Activated T-helper 9 cell treated with anti-CD3 and anti-CD28 coated beads, Interleukin-2, amount 50 U/mL, for 16 hours (primary cell): ENCODE data around the gene PRDM2.
"Not testable (repeated sequence)": the region's sequence is repeated elsewhere in the genome, so short reads cannot be mapped to it uniquely, and the experiment has no call there.

Experiments used
- DNase-seq: peaks from one replicate; pipeline ENCODE4 v3.0.0-alpha.2; 2020; ENCODE audit warnings: low read depth

The PRDM2 gene

DNA sequence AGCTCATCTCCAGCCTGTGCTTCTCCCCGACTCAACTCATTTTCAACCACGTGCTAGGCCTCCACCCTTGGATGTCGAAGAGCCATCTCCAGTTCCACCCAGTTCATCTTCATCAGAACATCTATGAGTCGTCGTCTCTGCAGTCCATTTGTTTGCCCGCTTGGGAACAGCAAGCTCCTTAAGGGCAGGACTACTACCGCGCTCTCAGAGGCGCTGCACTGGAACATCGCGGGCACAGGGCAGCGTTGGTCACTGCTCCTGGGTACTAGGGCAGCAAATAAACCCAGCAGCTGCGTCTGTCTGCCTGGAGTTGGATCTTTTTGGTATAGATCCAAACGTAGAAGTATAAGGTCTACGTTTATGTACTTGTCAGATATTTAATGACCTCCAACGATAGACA, 478 bp upstream of the PRDM2 start:
- DNase-seq: no peak

DNA sequence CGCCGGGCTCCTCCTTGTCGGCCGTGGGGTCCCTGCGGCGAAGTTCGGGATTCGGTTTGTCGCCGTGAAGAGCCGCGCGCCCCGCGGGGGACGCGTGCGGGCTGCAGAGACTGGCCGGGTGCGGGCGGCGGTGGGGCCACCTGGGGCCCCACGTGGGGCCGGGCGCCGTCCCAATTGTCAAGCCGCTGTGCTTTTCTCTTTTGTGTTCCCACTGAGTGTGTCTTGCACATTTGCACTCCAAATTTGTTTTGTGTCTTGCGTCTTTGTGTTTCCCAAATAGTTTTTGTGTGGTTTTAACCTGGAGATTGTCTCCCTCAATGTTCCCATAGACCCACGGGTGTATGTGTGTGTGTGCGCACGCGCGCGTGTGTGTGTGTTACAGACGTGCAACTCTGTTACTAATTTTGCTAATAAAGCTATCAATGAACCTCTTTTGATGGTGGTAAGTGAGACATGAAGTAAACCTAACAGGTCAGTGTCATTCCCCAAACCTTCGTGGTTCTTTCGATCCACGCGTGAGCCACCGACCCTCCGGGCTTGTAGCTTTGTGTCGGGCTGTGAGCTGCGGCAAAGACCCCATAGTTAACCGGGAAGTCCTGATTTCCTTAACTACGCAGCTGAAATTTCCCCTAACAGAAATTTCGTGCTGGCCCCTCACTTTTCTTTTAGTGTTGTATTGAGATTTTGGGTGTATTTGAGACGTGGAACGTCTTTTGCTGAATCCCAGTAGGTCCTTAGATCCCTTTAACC, 708 bp downstream of the PRDM2 start:
- peak; percentile 28 for DNase-seq

DNA sequence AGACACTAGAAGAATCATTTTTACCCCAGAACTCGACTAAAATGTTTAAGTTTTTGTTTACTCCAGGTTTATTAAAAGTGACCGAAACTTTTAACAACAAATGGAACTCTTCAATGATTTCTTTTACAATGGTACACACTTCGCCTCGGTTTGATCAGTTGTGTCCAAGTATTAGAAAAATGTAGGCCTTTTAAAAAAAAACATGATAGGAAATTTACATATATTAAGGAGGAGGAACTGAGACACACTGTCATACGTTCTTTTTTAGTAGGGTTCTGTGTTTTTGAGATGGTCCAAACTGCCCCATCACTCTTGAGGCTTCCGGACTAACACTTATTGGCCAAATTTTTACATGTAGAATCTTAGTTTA, 1.3 kb downstream of the PRDM2 start:
- DNase-seq: no peak

DNA sequence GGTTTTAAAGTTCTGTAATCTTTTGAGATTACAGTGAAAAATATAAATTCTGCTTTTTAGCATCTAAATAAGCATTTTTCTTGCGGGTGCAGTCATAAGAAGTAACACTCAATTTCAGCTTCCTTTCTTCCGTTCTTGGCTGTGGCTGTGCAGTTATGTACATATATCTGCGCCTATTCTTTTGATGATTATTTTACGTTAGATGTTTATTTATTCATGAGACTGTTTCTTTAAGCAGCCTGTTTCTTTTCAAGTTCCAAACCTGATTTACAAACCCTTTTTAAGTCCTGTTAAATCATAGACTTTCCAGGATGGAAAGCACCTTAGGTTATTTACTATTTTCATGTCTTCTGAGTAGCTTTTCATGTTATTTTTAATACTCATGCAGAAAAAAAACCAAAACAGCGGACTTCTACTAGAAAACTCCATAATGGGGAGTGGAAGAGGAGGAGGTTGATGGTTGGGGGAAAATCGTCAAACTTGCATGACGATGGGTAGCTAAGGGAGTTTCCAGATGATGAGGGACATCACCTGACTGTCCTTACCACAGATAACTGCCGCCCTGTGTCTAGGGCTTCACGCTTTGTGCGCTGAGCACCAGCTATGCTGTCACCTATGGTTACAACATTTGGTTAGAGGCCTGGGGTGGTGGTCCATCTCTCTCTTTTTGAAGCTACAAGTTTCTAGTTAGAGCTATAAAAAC, 2.6 kb downstream of the PRDM2 start:
- DNase-seq: peak; percentile 47

DNA sequence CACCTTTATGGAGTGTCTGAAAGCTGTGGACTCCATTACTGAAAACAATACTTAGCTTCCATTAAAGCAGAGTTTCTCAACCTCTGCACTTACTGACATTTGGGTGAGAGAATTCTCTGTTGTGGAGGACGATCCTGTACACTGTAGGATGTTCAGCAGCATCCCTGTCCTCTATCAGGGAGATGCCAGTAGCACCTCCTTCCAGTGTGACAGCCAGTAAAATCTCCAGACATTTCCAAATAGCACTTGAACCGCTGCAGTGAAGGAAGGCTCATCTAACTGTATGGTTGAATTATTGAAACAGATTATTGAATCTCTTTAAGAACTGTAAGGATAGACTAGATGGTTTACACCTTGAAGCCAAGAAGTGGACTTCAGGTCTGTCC, 3.1 kb downstream of the PRDM2 start:
- DNase-seq: no peak

DNA sequence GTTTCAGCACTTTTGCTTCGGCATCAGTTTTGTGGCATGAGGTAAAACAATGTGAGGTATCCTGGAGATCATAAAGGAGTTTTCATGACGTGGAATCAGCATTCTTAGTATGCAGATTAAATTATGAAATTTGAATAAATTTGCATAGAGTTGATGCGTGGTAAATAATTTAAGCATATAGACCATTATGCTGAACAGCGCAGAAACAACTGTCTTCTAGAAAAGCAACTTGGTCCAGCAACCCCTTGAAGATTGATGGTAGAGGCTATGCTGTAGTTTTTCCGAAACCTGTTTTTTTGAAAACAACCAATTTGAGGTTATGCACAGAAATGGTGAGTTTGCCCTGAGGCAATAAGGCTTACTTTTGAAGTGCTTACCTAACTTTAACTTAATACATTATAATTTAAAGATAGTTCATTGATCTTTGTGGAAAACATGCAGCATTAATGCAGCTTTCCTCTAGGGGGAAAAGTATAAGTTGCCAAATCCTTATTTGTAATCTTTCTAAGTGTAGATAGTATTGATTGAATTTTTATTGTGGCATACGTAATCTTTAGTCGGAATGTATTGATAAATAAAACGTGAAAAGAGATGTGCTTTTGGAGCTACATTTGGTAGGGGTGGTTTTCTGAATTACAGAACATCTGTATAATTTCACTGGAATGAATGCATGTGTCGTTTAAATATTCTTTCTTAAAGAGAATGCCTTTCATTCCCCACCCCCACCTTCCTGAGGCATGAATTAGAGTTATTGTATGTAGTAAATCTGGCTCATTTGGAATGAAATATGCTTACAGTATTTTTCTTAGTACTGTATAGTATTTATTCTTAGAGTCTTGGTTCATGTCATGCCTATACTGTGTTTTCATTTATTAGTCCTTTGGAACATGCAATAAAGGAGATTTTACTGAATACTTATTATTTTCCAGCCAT, 3.8 kb downstream of the PRDM2 start:
- DNase-seq: no peak

DNA sequence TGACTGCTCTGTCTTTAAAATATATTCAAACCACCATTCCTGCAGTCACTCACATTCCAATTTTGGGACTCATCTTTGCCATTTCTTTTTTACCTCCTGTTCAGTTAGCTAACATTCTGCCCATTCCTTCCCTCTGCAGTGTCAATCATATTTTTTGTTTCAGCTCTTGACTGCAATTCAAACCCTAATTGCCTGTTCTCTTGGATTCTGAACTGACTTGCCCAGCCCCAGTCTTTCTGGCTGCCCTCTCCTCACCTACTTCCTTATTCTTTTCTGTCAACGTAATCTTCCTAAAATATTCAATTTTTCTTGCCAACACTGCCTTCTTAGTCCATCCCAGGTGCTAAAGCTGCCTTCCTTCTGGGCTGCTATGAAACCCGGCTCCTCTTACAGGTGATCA, 6.1 kb downstream of the PRDM2 start:
- DNase-seq: no peak

DNA sequence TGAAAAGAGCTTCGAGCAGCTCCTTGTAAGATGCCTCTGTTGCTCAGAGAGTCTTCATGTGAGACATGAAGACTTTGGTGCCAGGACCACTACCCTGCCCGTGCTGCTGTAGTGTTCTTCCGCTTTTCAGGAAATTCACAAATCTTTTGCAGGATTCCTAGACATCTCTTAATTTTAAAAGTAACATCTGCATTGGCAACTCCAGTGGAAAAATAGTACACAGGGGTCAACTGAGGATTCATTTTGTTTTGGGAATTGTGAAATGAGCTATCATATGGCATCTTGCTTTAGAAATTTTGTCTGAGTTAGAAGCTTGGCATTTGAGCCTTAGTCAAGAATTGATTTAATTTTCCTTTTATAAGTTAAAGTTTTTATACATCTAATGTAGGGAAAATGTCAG, 7.2 kb downstream of the PRDM2 start:
- no peak for DNase-seq

DNA sequence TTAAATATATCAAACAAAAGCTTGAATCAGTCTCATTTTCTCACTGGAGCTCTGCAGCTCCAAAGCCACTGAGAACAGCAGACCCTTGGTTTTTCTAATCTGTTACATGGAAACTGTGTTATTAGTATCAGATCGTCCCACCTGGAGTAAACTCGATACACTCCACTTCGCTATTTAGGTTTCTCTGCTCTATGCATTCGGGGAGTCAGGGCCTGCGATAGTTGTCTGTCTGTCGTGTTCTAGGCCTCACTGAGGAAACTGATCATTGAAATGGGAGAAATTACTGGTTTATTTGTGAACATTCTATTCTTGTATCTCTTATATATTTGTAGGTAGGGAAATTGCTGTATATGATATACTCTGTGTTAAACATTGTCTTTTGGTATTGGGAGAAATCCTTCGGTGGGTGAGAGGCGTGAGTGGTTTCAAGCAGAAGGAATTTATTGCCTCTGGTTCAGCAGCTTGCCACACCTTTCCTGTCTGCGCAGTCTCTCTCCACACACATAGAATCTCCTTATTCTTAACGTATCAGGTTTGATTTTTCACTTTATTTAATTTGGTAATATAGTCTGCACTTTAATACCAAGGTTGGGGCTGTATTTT, 8.5 kb downstream of the PRDM2 start:
- no peak for DNase-seq

DNA sequence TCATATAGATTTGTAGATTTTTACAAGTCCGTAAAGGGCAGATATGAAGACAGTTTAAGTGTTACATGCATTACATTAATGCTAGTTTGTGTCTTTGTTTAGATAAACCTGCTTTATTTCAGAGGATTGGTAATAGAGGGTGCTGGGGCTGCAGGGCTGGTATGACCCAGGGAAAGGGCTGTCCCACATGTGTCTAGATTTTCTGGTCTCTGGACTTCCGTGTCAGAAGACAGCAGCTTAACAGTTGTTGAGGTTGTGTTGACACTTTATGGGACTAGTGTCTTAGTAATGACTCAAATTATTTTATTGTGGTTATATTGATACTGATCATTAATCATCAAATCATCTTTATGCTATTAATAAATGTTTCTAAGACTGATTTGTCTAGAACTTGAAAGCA, 10.1 kb downstream of the PRDM2 start:
- no peak for DNase-seq

DNA sequence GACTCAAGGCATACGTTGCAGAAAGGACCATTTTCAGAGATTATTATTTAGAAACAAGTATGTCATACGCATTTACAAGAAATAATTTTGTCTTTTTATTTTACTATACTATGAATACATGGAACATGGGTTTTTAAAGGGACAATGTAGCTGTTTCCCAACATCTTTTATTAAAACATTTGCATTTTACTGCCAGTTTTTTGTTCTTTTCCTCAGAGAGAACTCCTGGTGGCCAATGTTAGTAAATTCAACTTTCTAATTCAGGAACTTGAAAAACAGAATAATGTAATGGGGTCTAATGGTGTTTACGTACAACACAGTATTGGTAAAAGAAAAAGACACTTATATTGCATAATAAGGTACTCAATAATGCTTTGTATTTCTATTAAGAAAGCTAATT, 14.9 kb downstream of the PRDM2 start:
- no peak for DNase-seq

DNA sequence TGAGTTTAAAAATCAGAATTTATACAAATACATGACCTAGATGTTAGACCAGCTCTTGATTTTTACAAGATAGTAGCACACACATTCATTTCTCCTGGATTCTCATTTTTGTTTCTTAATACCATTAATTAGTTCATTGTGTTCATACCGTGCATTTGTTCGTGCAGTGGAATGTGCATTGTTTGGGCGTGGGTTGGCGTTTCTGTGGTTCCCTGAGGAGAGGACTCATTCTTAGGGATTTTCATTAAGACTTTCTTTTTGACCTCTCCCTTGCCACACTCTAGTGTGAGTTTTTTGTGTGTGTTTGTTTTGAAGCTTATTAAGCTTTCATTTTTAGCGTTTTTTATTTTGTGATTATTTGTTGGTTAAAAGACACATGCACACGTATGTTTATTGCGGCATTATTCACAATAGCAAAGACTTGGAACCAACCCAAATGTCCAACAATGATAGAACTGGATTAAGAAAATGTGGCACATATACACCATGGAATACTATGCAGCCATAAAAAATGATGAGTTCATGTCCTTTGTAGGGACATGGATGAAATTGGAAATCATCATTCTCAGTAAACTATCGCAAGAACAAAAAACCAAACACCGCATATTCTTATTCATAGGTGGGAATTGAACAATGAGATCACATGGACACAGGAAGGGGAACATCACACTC, 15.8 kb downstream of the PRDM2 start:
- not testable (repeated sequence) for DNase-seq

DNA sequence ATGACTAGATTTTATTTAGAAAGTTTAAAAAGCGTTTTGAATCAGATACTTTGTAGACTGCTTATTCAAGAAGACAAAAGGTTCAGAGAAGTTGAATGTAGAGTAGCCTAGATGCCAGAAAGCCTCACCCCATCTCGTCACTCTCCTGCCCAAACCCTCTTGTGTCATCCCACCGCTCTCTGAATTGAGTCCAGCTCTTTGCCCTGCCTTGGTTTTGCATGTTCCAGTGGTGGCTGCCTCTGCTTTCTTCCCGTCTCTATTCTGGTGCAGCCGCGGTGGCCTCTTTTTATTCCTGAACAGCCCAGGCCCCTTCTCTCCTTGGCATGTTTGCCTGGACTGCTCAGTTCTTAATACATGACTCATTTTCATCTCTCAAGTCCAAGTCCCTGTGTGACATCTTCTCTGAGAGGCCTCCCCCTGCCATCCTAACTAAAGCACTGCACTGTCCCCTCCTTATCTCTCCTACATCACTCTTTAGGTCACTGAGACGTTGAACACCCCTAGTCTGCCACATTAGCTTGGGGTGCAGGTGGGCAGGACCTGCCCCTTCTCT, 22.9 kb downstream of the PRDM2 start:
- no peak for DNase-seq

DNA sequence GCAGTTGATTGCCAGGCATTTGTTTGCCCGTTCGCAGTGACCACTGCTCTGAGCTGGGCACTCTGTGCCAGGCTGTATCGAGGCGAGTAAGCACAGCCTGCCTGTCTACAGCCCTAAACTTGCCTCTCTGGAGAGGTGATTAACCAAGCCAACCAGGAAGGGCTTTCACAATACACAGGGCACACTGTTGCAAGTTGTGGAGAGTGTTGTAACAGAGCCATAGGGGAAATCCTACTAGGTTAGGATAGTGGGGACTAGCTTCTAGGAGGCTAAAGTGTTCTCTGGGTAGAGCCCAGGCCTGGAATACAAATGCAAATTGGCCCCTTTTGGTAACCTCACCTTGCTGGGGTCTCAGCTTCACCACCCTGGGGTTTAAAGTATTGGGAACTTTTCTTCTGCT, 23.8 kb downstream of the PRDM2 start:
- DNase-seq: no peak

DNA sequence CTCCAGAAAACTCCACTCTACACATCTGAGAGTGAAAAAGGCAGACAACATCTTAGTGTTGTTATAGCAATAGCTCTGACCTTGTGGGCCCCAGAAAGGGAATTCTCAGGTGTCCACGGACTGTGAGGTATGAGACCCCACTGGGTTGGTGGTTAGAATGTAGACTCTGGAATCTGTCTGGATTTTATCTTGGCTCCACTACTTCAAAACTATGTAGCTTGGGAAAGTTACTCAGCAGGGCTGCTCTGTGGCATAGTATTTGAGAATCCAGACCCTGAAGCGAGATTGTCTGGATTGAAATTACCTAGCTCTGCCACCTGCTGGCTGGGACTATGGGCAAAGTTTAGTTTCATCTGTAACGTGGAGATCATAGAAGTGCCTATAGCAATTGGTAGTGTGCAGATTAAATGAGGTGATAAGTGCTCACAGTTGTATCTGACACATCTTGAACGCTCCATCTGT, 25.8 kb downstream of the PRDM2 start:
- DNase-seq: peak; percentile 10

DNA sequence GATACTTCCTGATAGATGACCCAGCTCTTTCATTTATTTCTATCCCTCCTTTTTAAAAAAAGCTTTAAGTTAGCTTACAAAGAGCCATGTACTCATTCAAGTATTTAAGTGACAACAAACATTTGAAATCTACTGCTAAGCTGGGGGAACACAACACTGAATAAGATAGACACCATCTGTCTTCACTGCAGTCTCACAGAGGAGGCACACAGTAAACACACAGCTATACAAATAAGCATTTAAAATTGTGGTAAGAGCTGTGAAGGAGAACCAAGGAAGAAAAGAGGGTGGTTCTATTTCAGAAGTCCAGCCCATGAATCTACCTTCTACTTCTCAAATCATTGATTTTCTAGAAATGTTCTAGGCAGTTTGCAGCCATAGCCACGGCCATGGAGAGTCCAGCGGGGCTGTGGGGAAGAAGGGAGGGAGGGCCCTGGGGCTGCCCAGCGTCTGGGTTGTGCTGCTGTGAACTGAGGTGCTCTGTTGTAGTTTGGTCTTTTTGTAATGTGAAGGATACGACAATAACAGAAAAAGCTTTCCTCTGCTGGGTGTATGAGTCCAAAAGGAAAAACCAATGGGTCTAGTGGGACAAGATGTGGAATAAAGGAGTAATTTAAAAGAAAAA, 28.2 kb downstream of the PRDM2 start:
- DNase-seq: no peak

DNA sequence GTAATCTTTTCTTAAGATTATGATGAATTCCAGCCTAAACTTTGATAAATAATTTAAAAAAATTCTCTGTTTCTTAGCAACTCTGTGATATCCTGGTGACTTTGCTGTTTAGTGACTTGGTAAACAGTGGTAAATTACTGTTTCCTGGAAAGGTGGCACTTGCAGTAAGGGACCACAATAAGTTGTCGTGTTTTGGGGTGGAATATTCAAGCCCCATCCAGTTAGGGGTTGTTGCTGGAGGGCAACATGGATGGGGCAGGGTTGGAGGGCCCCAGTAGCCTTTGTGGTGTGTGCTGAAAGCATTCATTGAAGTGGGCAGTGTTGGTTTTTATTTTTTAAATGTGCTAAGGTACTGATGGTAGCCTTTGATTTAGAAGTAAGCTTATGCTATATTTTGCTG, 30.3 kb downstream of the PRDM2 start:
- no peak for DNase-seq

DNA sequence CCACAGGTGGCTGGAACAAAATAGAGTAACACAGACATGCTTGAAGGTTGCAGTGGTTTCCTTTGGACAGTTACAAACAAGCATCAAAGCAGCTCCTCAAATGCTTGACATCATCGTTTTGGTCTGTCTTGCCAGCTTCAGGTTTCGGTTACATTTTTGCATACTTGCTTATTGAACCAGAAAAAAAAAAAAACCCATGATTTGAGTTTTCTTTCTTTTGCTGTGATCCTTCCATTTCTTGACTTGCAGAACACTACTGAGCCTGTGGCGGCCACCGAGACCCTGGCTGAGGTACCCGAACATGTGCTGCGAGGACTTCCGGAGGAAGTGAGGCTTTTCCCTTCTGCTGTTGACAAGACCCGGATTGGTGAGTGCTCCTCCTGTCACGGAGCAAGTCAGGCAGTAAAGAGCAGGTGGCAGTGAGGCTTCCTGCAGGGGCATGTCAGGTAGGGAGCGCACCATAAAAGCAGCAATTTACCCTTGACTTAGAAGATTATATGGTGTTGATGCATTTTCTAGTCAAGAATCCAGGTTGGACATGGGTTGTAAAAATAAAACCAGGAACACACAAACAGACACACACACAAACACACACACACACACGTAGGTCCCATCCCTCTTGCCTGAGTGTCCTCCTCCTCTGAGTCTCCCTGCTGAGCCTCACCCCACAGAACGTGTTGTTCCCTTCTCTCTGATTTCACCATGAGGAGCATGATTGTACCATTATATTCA, 30.9 kb downstream of the PRDM2 start:
- DNase-seq: peak; percentile 68

DNA sequence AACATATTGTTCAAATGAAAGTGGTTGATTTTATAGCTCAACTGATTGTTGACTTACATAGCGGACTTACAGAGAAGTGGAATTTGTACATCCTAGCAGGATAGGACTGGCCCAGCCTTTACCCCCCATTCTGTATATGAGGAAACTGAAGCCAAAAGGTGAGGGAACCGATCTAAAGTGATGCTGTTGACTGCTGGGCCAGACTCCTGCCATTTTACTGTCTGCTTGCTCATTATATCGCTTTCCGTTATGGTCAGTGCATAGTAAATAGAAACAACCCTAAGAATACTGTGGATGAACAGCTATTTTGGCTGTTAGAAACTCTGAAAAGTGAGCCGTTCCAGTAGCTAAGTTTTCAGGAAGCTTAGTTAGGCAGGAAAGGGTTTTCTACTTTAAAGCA, 31.9 kb downstream of the PRDM2 start:
- DNase-seq: no peak

DNA sequence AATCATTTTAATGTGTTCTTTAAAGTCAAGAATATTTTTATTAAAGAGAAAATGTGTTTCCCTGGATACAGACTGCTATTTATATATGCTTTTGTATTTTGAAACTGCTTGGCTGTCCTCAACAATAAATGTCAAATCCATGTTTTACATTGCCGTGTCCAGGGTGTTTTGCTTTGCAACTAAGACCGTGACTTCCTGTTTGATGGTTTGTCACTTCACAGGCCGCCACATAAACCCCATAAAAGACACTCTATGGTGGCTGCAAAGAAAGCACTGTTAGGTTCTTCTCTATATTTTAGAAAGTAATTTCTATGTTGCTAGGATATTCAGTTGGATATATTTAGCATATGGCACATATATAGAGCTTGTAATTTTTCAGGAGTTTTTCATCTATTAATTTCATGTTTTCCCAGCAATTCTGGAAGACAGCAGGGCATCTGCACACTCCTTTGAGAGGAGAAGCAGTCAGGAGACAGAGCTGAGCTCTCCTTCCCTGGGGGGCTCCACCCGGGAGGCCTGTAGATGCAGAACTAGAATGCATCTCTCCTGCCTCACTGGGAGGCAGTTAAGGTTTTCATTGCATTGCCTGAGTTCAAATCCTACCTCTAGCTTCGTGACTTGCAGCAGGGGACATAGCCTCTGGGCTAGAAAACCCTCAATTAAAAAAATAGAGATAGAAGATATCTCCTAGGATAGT, 33.1 kb downstream of the PRDM2 start:
- no peak for DNase-seq
